Keratinocyte (primary cell): ENCODE data around the gene SLC1A4.

Experiments used
- CTCF ChIP-seq, 3 experiments: IDR thresholded peaks in 1 of 3; conservative IDR thresholded peaks in 1 of 3; optimal IDR thresholded peaks in 1 of 3; 2 replicates in 2 of 3; 3 replicates in 1 of 3; pipeline versions ENCODE3 to v1.5.1; 2011; ENCODE audit warnings: low read length in 3 of 3, mild to moderate bottlenecking in 3 of 3, moderate library complexity in 2 of 3, control low read depth in 1 of 3, inconsistent platforms in 1 of 3; ENCODE audit not compliant: insufficient read depth in 2 of 3; ENCODE audit errors: extremely low read depth in 1 of 3
- EZH2 ChIP-seq: IDR thresholded peaks from one replicate; pipeline ENCODE4 v1.6.1; 2012; ENCODE audit warnings: inconsistent platforms, mild to moderate bottlenecking, low read length, moderate library complexity

GRCh38 chr2:65016789-65017188 is 27.6 kb downstream of the SLC1A4 start:
- TF ChIP-seq CTCF (optimal IDR thresholded peaks at IDR 0.05 in 1 of 3, IDR thresholded peaks at IDR 0.05 in 1 of 3, conservative IDR thresholded peaks at IDR 0.05 in 1 of 3; ENCODE audit: extremely low read depth in 1 of 3, insufficient read depth in 2 of 3, low read length in 3 of 3): no peak
- no peak for TF ChIP-seq EZH2
